Gastrocnemius medialis (tissue), 4 donors: ENCODE data around the gene UNC93A. TPM values are rescaled to one million over a fixed set of nuclear protein-coding genes. Genes with fewer than 3 reads are reported as not detected.
"Not testable (repeated sequence)": the region's sequence is repeated elsewhere in the genome, so short reads cannot be mapped to it uniquely, and the experiment has no call there.

Experiments used
- ATAC-seq, 2 donors: fragments of 150-250 bp; one replicate each; pipeline ENCODE4 v1.9.1; 2016
- DNase-seq, 2 donors: peaks; one replicate each; pipeline ENCODE4 v3.0.0-alpha.2; 2019
- H3K27ac ChIP-seq, 4 donors: fragments of 200-600 bp; sonication (generic); 1 replicate in 1 of 4; 2 replicates in 3 of 4; pipeline ENCODE4 v1.5.1; 2016 to 2018; ENCODE audit warnings: mild to moderate bottlenecking in 2 of 4, moderate library complexity in 1 of 4
- H3K27me3 ChIP-seq, 3 donors: fragments of 200-600 bp; sonication (generic) in 2 of 3; 1 replicate in 1 of 3; 2 replicates in 2 of 3; pipeline versions ENCODE4 v1.5.1 to v1.6.0; 2016 to 2019; ENCODE audit warnings: mild to moderate bottlenecking in 1 of 3, moderate library complexity in 1 of 3
- H3K36me3 ChIP-seq, 2 donors: fragments of 200-600 bp; sonication (generic) in 1 of 2; one replicate each; pipeline ENCODE4 v1.5.1; 2017 to 2018
- H3K4me1 ChIP-seq, 2 donors: fragments of 200-600 bp; sonication (generic) in 1 of 2; one replicate each; pipeline ENCODE4 v1.5.1; 2016 to 2017; ENCODE audit warnings: mild to moderate bottlenecking in 2 of 2
- H3K4me3 ChIP-seq, 4 donors: fragments of 200-600 bp; sonication (generic) in 3 of 4; 1 replicate in 1 of 4; 2 replicates in 3 of 4; pipeline ENCODE4 v1.5.1; 2016 to 2019; ENCODE audit warnings: mild to moderate bottlenecking in 2 of 4
- H3K9me3 ChIP-seq, 3 donors: fragments of 200-600 bp; sonication (generic) in 2 of 3; 1 replicate in 1 of 3; 2 replicates in 2 of 3; pipeline ENCODE4 v1.5.1; 2016 to 2019
- POLR2A ChIP-seq, 2 donors: fragments of 450-650 bp; IDR thresholded peaks; one replicate each; pipeline ENCODE4 v1.6.1; 2017; ENCODE audit warnings: antibody characterized with exemption in 2 of 2, mild to moderate bottlenecking in 2 of 2, moderate library complexity in 2 of 2
- in situ Hi-C, 4 donors: fragments of 200-750 bp; cut with MboI; loops; one replicate each; pipeline versions ENCODE4 v1.15.0 to v1.8.0; 2017; ENCODE audit warnings: low sequenced_read_pairs in 4 of 4
- intact Hi-C: fragments of 100-400 bp; cut with DNase I; formaldehyde crosslinking; loops from one replicate; pipeline ENCODE4 v1.15.1; 2023; ENCODE audit warnings: low total_unique reads
- total RNA-seq, 4 donors: library from RNA; depleted of rRNA; stranded (reverse); fragments of >200 nt; gene quantifications; one replicate each; pipeline versions ENCODE4 v1.1.0 to v1.2.3, GENCODE V29; 2016
- TF ChIP-seq, protein P1 (sequence below), 5 experiments: fragments of 450-650 bp in 3 of 5; fragments of 200-600 bp in 2 of 5; sonication (generic) in 2 of 5; IDR thresholded peaks in 4 of 5; conservative IDR thresholded peaks in 1 of 5; 1 replicate in 4 of 5; 2 replicates in 1 of 5; pipeline ENCODE4 v1.5.1; 2016 to 2019; ENCODE audit warnings: antibody characterized with exemption in 5 of 5, mild to moderate bottlenecking in 3 of 5, moderate library complexity in 3 of 5

Gene UNC93A
- total RNA-seq, 4 donors from 2014 or later: not detected

DNA sequence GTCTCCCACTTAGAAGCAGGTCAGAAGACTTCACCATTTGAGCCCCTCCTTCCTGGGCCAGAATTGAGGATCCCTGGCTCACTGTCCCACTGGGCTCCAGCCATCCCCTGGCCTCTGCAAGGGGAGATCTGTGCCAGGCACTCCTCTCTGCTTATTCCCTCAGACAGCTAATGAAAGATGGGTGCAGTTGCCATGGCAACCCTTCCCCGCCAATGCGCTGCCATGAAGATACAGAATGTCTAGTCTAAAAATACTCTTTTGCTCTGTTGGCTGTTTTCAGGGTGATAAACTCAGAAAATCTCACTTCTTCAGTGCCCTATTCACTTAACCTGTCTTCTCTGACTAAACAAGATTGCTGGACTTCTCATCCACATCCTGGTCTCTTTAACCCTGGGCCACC, 20.2 kb downstream of the UNC93A start:
- TF ChIP-seq, protein P1, sequence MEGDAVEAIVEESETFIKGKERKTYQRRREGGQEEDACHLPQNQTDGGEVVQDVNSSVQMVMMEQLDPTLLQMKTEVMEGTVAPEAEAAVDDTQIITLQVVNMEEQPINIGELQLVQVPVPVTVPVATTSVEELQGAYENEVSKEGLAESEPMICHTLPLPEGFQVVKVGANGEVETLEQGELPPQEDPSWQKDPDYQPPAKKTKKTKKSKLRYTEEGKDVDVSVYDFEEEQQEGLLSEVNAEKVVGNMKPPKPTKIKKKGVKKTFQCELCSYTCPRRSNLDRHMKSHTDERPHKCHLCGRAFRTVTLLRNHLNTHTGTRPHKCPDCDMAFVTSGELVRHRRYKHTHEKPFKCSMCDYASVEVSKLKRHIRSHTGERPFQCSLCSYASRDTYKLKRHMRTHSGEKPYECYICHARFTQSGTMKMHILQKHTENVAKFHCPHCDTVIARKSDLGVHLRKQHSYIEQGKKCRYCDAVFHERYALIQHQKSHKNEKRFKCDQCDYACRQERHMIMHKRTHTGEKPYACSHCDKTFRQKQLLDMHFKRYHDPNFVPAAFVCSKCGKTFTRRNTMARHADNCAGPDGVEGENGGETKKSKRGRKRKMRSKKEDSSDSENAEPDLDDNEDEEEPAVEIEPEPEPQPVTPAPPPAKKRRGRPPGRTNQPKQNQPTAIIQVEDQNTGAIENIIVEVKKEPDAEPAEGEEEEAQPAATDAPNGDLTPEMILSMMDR (IDR thresholded peaks at IDR 0.05 in 4 of 5, conservative IDR thresholded peaks at IDR 0.05 in 1 of 5): no peak
- TF ChIP-seq POLR2A (IDR thresholded peaks at IDR 0.05): no peak
- H3K4me1 ChIP-seq: no peaks in the 10 kb centered on the region
- intact Hi-C loops: no loop called here
- H3K27ac ChIP-seq: no peak overlapping the region
- in situ Hi-C loops: no loop called here
- H3K36me3 ChIP-seq: no peaks in the 10 kb centered on the region
- no peaks in the 10 kb centered on the region for H3K9me3 ChIP-seq
- DNase-seq: no peak
- H3K27me3 ChIP-seq: peaks cover 0 to 2% (median 0%) of the 10 kb centered on the region in 3 donors
- H3K4me3 ChIP-seq: no peak overlapping the region
- no peak for ATAC-seq

DNA sequence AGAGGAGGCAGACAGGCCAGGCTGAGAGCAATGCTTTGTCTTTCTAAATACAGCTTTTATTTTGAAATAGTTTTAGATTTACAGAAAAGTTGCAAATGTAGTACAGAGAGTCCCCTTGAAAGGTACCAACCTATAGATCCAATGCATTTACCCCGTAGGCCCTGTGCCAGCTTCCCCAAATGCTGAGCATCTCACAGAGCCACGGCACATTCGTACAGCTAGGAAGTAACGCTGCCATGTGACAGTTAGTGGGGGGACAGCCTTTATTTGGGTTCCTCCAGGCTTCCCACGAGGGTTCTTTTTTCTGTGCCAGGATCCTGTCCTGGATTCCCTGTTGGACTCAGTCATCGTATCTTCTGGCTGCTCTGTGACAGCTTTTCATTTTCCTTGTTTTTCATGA, 20.6 kb downstream of the UNC93A start:
- DNase-seq, intact Hi-C loops, H3K4me1 ChIP-seq, H3K36me3 ChIP-seq, H3K9me3 ChIP-seq, ATAC-seq, in situ Hi-C loops, H3K27me3 ChIP-seq, H3K27ac ChIP-seq, H3K4me3 ChIP-seq: not testable (repeated sequence)

DNA sequence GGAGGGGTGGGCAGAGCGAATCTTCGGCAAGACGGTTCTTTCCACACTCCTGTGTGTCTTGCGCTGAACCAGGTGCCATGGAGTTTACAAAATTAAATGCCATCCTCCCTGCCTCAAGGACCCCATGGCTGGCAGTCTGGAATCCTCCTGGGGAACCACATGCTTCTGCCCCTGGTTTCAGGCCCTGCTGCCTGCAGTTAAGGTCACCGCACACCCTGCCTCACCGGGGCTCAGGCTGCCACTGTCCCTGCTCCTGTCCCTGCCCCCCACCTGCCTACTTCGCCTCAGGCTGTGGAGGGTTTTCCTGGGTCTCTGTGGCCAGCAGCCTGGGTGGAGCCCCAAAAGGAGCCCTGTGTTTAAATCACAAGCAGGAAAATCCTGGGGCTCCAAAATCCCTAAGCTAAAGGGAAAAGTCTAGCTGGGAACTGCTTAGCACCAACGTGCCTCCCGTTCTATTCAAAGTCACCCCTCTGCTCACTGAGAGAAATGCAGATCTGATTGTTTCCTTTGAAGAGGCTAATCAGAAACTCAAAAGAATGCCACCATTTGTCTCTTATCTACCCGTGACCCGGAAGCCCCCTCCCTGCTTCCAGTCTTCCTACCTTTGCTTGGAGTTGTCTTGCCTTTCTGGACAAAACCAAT, 23.2 kb downstream of the UNC93A start:
- no peaks in the 10 kb centered on the region for H3K36me3 ChIP-seq
- no peaks in the 10 kb centered on the region for H3K4me1 ChIP-seq
- no peak overlapping the region for H3K27ac ChIP-seq
- DNase-seq: no peak
- in situ Hi-C loops (no loop called here), intact Hi-C loops (no loop called here)
- peaks cover 0 to 2% (median 0%) of the 10 kb centered on the region in 3 donors for H3K27me3 ChIP-seq
- no peak overlapping the region for H3K4me3 ChIP-seq
- no peaks in the 10 kb centered on the region for H3K9me3 ChIP-seq
- TF ChIP-seq, protein P1 (IDR thresholded peaks at IDR 0.05 in 4 of 5, conservative IDR thresholded peaks at IDR 0.05 in 1 of 5): no peak
- no peak for TF ChIP-seq POLR2A (IDR thresholded peaks at IDR 0.05)
- no peak for ATAC-seq

DNA sequence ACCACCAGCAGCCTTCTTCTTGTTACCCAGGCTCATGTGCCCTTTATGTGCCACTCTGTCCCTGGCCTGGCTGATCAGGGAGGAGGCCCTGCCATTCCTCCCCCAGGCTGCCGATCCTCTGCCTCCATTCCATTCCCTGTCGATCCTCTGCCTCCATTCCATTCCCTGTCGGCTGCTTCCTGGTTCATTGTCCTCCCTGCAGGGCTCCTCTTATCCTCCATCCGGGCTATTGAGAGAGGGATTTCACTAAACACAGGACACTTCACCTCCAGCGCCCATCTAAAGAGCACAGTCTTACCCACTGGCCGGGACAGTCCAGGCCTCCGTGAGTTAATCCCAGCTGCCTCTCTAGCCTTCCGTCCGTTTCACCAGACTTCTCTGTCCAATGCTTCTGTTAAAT, 26.1 kb downstream of the UNC93A start:
- no peaks in the 10 kb centered on the region for H3K36me3 ChIP-seq
- ATAC-seq (no peak), DNase-seq (no peak)
- H3K9me3 ChIP-seq: no peaks in the 10 kb centered on the region
- TF ChIP-seq, protein P1 (IDR thresholded peaks at IDR 0.05 in 4 of 5, conservative IDR thresholded peaks at IDR 0.05 in 1 of 5): no peak
- TF ChIP-seq POLR2A (IDR thresholded peaks at IDR 0.05): no peak
- no peaks in the 10 kb centered on the region for H3K4me1 ChIP-seq
- H3K27ac ChIP-seq: no peak overlapping the region
- H3K27me3 ChIP-seq: no peaks in the 10 kb centered on the region
- H3K4me3 ChIP-seq: no peak overlapping the region
- intact Hi-C loops (no loop called here), in situ Hi-C loops (no loop called here)

DNA sequence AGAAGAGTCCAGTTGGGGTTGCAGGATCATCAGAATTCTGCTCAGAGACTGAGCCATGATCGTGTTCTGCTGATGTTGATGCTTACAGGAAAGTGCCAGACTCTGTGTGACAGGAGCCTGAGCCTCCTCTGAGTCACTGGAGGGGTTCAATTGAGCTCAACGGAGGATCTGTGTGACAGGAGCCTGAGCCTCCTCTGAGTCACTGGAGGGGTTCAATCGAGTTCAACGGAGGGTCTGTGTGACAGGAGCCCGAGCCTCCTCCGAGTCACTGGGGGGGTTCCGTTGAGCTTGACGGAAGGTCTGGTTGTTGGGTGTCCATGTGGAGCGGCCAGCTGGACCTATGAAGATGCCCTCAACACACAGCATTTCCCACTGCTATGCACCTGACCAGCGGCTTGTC, 27.2 kb downstream of the UNC93A start:
- H3K4me3 ChIP-seq, in situ Hi-C loops, DNase-seq, H3K27me3 ChIP-seq, intact Hi-C loops, H3K27ac ChIP-seq, H3K4me1 ChIP-seq, H3K36me3 ChIP-seq, ATAC-seq, H3K9me3 ChIP-seq: not testable (repeated sequence)

DNA sequence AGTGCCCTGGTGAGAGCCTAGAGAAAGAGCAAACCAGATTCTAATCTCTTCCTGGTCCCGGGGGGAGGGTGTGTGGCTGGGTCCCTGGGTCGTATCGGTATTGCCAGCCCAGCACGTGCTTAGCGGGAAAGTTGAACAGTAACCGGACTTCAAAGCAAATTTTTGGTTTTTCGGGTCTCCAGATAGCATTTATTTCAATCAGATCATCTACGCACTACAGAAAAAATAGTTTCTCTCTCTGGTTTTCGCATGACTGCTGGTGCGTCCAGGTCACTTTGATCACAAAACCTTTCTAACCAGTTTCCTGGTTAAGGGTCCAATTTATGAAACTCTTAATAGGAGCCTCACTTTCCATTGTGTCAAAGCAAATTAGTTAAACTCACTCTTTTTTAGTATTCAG, 27.7 kb downstream of the UNC93A start:
- H3K27ac ChIP-seq, H3K4me3 ChIP-seq, DNase-seq, H3K4me1 ChIP-seq, H3K36me3 ChIP-seq, ATAC-seq, H3K27me3 ChIP-seq, H3K9me3 ChIP-seq, intact Hi-C loops, in situ Hi-C loops: not testable (repeated sequence)

DNA sequence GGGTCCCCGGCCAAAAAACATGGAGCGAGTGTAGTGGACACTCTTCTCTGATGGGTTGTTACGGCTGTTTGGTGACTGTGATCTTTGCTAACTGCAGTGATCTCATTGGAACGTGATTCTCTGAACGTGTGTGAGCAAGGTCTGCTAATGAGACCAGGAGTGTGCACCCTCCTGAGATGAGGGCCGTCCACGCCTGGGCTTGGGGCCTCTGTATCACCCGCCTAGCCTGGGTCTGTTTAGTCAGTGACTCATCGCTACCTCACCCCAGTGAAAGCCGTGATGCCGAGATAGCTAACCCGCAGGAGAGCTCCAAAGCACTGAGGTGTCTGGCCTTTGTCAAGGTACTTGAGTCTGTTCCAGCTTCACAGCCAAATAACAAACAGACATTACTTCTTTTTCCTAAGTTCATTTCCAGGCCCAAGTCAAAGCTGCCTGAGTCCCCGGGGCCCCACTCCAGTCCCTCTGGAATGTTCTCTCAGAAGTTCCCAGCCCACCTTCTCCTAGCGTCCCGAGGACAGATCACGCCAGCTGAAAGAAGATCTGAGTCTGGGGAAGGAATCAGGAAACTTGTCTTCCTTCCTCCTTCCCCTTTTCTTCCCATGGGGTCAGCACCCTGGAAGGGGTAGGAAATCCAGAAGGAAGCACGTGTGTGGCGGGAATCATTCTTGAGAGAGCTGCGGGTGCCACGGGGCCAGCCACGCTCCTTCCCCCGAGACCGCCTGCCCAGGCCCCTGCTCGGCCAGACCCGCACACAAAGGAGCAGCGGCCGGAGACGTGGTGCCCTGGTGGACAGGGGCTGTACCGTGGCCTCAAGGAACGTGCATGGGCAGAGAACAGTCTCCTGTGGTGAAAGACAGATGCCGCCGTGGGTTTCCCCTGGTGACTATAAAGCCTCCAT, 29.0 kb downstream of the UNC93A start:
- H3K27ac ChIP-seq, ATAC-seq, in situ Hi-C loops, H3K9me3 ChIP-seq, H3K4me1 ChIP-seq, H3K4me3 ChIP-seq, DNase-seq, H3K36me3 ChIP-seq, intact Hi-C loops, H3K27me3 ChIP-seq: not testable (repeated sequence)

DNA sequence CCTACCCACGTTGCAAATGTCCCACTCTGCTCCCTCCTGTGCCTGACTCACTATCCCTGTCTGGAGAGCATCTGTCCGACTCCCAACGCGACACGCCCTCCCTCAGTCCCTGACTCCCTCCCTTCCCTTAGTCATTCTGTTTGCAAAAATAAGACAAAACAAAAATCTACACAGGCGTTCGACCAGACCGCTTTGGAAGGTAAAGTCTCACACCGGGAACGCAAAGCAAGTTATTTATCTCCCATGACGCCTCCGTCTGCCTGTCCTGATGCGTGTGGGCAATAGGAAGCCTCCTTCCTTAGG, 29.6 kb downstream of the UNC93A start:
- intact Hi-C loops, in situ Hi-C loops, H3K4me1 ChIP-seq, H3K4me3 ChIP-seq, H3K9me3 ChIP-seq, ATAC-seq, H3K27ac ChIP-seq, DNase-seq, H3K36me3 ChIP-seq, H3K27me3 ChIP-seq: not testable (repeated sequence)

DNA sequence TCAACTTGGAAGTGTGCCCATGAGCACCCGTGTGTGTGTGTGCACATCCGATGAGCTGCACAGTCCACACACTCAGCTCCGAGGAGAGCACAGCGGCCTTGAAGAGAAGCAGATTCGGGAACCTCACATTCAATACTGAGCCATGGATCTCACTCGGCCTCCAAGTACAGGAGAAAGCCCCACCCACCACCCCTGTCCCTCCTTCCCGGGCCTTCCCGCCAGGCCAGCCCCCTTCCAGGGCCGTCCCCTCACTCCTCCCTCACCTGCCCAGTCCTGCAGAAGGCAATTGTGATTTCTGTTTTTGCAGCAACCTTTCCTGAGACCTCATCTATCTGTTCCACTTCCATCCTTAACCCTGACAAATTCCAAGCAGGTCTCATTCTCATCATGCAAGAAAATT, 30.1 kb downstream of the UNC93A start:
- H3K27ac ChIP-seq, intact Hi-C loops, H3K27me3 ChIP-seq, ATAC-seq, H3K36me3 ChIP-seq, H3K4me3 ChIP-seq, in situ Hi-C loops, H3K9me3 ChIP-seq, H3K4me1 ChIP-seq, DNase-seq: not testable (repeated sequence)
